ENCODE results near the gene H3-3A. TPM values are rescaled to one million over a fixed set of nuclear protein-coding genes. Genes with fewer than 3 reads are reported as not detected.

H3-3A gene
- total and polyA plus RNA-seq, 2 experiments from 2014 or later = 913 to 2,407 TPM

DNA sequence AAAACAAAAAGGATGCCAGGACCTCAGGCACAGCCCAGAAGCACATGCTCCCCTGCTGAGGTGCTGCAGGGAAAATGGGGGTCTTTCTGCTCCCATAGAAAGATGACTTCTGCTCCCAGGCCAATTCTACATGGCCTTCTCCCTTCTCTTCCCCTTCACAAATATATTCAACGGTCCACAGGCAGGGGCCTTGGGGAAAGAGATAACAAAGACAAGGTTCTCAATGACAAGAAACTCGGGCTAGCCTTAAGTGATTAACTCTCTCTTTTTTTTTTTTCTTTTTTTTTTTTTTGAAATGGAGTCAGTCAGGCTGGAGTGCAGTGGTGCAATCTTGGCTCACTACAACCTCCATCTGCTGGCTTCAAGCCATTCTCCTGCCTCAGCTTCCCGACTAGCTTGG is 54.2 kb downstream of the H3-3A start:
- Histone ChIP-seq H3K4me2 (no peak overlapping the region), H2AFZ (no peak overlapping the region), H3K79me2 (replicated peaks; ENCODE audit: insufficient read depth) (no peaks in the 10 kb centered on the region), H3K9me2 (ENCODE audit: insufficient read depth) (no peaks in the 10 kb centered on the region), H3K4me3 (no peak overlapping the region), H3F3A (replicated peaks; ENCODE audit: low read depth) (peaks cover 17% of the 10 kb centered on the region; the same call in 1 of the 2 replicates), H3K36me3 (ENCODE audit: insufficient read depth) (no peaks in the 10 kb centered on the region), H3K27ac (ENCODE audit: low read depth) (no peak overlapping the region), H4K20me1 (replicated peaks; ENCODE audit: insufficient read depth) (no peaks in the 10 kb centered on the region), H3K27me3 (ENCODE audit: insufficient read depth) (peaks cover 15% of the 10 kb centered on the region), H3K4me1 (ENCODE audit: insufficient read depth) (peaks cover 24% of the 10 kb centered on the region)
- 0 out of 3 replicates have a peak, but pooled peaks cover 3% of the 10 kb centered on the region for H3K36me3 Mint-ChIP-seq (ENCODE audit: low read depth)
- peaks cover 9% of the 10 kb centered on the region; the same call in 2 of the 3 replicates for H3K9me3 Mint-ChIP-seq
- TF ChIP-seq, protein P1, sequence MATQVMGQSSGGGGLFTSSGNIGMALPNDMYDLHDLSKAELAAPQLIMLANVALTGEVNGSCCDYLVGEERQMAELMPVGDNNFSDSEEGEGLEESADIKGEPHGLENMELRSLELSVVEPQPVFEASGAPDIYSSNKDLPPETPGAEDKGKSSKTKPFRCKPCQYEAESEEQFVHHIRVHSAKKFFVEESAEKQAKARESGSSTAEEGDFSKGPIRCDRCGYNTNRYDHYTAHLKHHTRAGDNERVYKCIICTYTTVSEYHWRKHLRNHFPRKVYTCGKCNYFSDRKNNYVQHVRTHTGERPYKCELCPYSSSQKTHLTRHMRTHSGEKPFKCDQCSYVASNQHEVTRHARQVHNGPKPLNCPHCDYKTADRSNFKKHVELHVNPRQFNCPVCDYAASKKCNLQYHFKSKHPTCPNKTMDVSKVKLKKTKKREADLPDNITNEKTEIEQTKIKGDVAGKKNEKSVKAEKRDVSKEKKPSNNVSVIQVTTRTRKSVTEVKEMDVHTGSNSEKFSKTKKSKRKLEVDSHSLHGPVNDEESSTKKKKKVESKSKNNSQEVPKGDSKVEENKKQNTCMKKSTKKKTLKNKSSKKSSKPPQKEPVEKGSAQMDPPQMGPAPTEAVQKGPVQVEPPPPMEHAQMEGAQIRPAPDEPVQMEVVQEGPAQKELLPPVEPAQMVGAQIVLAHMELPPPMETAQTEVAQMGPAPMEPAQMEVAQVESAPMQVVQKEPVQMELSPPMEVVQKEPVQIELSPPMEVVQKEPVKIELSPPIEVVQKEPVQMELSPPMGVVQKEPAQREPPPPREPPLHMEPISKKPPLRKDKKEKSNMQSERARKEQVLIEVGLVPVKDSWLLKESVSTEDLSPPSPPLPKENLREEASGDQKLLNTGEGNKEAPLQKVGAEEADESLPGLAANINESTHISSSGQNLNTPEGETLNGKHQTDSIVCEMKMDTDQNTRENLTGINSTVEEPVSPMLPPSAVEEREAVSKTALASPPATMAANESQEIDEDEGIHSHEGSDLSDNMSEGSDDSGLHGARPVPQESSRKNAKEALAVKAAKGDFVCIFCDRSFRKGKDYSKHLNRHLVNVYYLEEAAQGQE (IDR thresholded peaks at IDR 0.05; ENCODE audit: unreplicated experiment) = no peak
- no peak for TF ChIP-seq ZNF331 (CRISPR knock-in tag; IDR thresholded peaks at IDR 0.05; ENCODE audit: low read depth)
- TF ChIP-seq, protein P2, sequence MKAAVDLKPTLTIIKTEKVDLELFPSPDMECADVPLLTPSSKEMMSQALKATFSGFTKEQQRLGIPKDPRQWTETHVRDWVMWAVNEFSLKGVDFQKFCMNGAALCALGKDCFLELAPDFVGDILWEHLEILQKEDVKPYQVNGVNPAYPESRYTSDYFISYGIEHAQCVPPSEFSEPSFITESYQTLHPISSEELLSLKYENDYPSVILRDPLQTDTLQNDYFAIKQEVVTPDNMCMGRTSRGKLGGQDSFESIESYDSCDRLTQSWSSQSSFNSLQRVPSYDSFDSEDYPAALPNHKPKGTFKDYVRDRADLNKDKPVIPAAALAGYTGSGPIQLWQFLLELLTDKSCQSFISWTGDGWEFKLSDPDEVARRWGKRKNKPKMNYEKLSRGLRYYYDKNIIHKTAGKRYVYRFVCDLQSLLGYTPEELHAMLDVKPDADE (IDR thresholded peaks at IDR 0.05) = no peak
- TF ChIP-seq, protein P3, sequence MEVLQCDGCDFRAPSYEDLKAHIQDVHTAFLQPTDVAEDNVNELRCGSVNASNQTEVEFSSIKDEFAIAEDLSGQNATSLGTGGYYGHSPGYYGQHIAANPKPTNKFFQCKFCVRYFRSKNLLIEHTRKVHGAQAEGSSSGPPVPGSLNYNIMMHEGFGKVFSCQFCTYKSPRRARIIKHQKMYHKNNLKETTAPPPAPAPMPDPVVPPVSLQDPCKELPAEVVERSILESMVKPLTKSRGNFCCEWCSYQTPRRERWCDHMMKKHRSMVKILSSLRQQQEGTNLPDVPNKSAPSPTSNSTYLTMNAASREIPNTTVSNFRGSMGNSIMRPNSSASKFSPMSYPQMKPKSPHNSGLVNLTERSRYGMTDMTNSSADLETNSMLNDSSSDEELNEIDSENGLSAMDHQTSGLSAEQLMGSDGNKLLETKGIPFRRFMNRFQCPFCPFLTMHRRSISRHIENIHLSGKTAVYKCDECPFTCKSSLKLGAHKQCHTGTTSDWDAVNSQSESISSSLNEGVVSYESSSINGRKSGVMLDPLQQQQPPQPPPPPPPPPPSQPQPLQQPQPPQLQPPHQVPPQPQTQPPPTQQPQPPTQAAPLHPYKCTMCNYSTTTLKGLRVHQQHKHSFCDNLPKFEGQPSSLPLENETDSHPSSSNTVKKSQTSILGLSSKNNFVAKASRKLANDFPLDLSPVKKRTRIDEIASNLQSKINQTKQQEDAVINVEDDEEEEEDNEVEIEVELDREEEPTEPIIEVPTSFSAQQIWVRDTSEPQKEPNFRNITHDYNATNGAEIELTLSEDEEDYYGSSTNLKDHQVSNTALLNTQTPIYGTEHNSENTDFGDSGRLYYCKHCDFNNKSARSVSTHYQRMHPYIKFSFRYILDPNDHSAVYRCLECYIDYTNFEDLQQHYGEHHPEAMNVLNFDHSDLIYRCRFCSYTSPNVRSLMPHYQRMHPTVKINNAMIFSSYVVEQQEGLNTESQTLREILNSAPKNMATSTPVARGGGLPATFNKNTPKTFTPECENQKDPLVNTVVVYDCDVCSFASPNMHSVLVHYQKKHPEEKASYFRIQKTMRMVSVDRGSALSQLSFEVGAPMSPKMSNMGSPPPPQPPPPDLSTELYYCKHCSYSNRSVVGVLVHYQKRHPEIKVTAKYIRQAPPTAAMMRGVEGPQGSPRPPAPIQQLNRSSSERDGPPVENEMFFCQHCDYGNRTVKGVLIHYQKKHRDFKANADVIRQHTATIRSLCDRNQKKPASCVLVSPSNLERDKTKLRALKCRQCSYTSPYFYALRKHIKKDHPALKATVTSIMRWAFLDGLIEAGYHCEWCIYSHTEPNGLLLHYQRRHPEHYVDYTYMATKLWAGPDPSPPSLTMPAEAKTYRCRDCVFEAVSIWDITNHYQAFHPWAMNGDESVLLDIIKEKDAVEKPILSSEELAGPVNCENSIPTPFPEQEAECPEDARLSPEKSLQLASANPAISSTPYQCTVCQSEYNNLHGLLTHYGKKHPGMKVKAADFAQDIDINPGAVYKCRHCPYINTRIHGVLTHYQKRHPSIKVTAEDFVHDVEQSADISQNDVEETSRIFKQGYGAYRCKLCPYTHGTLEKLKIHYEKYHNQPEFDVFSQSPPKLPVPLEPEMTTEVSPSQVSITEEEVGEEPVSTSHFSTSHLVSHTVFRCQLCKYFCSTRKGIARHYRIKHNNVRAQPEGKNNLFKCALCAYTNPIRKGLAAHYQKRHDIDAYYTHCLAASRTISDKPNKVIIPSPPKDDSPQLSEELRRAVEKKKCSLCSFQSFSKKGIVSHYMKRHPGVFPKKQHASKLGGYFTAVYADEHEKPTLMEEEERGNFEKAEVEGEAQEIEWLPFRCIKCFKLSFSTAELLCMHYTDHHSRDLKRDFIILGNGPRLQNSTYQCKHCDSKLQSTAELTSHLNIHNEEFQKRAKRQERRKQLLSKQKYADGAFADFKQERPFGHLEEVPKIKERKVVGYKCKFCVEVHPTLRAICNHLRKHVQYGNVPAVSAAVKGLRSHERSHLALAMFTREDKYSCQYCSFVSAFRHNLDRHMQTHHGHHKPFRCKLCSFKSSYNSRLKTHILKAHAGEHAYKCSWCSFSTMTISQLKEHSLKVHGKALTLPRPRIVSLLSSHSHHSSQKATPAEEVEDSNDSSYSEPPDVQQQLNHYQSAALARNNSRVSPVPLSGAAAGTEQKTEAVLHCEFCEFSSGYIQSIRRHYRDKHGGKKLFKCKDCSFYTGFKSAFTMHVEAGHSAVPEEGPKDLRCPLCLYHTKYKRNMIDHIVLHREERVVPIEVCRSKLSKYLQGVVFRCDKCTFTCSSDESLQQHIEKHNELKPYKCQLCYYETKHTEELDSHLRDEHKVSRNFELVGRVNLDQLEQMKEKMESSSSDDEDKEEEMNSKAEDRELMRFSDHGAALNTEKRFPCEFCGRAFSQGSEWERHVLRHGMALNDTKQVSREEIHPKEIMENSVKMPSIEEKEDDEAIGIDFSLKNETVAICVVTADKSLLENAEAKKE (CRISPR knock-in tag; IDR thresholded peaks at IDR 0.05) = no peak
- TF ChIP-seq, protein P4, sequence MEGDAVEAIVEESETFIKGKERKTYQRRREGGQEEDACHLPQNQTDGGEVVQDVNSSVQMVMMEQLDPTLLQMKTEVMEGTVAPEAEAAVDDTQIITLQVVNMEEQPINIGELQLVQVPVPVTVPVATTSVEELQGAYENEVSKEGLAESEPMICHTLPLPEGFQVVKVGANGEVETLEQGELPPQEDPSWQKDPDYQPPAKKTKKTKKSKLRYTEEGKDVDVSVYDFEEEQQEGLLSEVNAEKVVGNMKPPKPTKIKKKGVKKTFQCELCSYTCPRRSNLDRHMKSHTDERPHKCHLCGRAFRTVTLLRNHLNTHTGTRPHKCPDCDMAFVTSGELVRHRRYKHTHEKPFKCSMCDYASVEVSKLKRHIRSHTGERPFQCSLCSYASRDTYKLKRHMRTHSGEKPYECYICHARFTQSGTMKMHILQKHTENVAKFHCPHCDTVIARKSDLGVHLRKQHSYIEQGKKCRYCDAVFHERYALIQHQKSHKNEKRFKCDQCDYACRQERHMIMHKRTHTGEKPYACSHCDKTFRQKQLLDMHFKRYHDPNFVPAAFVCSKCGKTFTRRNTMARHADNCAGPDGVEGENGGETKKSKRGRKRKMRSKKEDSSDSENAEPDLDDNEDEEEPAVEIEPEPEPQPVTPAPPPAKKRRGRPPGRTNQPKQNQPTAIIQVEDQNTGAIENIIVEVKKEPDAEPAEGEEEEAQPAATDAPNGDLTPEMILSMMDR (conservative IDR thresholded peaks at IDR 0.05; ENCODE audit: low read depth in 2 of 2) = no peak
- no peak for TF ChIP-seq EZH2 (IDR thresholded peaks at IDR 0.05; ENCODE audit: low read depth, unreplicated experiment)
- TF ChIP-seq POLR2AphosphoS5 (IDR thresholded peaks at IDR 0.05; ENCODE audit: low read depth) = no peak
- TF ChIP-seq STAT1 (IDR thresholded peaks at IDR 0.05; ENCODE audit: unreplicated experiment) = no peak
- TF ChIP-seq ZNF114 (CRISPR knock-in tag; IDR thresholded peaks at IDR 0.05) = no peak
- no peak for TF ChIP-seq NANOG (IDR thresholded peaks at IDR 0.05; ENCODE audit: borderline replicate concordance)
- TF ChIP-seq EZH2phosphoT487 (IDR thresholded peaks at IDR 0.05; ENCODE audit: unreplicated experiment) = no peak
- no peak for TF ChIP-seq CREB1 (CRISPR knock-in tag; IDR thresholded peaks at IDR 0.05; ENCODE audit: low read depth)
- TF ChIP-seq JUNB (IDR thresholded peaks at IDR 0.05; ENCODE audit: unreplicated experiment) = no peak
- ATAC-seq (no peak), DNase-seq (ENCODE audit: low spot score) (no peak)
- H3K4me3 Mint-ChIP-seq = no peak overlapping the region
- H3K27me3 Mint-ChIP-seq (ENCODE audit: insufficient read depth, low read depth, poor library complexity) = peaks cover 27% of the 10 kb centered on the region
- H3K4me1 Mint-ChIP-seq = peaks cover 28% of the 10 kb centered on the region
- no peak overlapping the region for H3K27ac Mint-ChIP-seq

Measured in GM23338 (cell line).